CD4-positive, alpha-beta T cell treated with Interleukin-12 subunit alpha and Interleukin-12 subunit beta, for 1 hour (primary cell): ENCODE results near the gene ABCG8.

ENCODE experiments used
- DNase-seq: peaks from one replicate; pipeline ENCODE4 v3.0.0-alpha.2; 2020

The ABCG8 gene

DNA sequence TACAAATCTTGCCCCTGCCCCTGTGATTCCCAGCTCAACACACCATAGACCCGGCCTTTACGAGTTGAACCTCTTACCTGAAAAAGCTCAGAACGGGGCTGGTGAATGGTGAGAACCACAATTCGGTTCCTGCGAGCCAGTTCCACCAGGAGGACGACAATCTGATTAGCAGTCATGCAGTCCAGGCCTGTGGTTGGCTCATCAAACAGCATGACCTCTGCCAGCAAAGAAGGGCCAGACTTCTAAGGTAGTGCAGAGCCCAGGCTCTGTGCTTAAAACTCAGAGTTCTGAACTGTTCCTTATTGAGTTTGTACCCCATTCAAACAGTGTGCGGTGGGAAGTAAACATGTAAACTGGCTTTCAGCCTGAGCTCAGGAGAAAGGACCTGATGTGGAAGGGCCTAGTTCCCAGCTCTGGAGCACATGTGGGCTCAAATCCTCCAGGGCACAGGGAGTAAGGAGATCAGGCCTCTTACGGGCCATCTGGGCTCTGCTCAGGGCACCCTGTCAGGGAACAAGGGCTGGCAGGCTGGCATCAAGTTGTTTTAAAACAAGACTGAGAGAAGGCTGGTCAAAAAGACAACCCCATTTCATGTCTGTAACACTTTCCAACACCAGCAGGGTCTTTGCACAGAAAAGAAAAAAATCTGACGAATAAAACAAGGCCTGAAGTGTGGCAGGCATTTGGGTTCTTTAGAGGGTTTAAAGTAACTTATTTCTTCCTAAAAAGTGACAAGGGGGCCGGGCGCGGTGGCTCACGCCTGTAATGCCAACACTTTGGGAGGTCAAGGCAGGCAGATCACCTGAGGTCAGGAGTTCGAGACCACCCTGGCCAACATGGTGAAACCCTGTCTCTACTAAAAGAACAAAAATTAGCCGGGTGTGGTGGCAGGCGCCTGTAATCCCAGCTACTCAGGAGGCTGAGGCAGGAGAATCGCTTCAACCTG, 12.2 kb upstream of the ABCG8 start:
- no peak for DNase-seq

DNA sequence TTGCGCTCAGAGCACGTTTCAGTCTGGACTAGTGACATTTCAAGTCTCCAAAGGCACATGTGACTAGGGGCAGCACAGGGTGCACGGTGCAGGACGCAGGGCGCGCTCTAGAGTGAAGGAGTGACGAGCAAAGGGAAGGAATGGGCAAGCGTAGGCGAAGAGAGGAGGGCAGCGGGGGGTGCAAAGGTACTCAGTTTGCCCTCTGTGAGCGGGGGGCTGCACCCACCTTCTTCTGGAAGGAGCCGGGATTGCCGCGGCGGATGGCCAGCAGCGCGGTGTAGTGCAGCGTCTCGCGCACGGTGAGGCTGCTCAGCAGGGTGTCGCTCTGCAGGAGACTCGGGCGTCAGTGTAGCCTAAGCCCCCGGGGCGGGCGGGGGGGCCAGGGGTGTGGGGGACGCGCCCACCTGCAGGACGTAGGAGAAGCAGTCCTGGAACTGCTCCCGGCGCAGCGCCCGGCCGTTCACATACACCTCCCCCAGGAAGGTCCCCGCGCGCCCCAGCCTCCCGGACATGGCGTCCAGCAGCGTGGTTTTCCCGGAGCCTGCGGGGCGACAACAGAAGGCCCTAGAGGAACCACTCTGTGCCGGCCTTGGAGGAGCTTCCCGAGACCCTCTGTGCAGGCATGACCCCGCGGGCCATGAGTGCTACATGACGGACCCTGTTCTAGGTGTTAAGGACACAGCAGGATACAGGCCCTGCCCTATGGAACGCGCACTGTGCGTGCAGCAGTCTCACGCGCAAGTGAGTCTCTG, 7.1 kb upstream of the ABCG8 start:
- DNase-seq: no peak

DNA sequence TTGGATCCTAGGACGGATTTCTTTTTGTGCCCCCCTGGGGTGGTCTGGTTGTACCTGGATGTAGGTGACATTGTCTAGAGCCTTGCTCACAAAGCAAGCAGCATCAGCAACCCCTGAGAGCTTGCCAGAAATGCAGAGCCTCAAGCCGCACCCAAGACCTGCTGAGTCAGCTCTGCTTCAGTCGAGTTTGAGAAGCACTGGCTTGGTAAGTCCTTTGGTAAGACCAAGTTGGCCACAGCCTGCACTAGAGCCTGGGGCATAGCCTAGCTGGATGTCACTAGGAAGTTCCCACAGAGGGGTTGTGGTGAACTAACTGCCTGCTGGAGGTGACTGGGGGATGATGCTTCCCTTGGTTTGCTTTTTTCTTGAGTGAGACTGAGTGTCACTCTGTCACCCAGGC, 6.3 kb upstream of the ABCG8 start:
- DNase-seq: no peak

DNA sequence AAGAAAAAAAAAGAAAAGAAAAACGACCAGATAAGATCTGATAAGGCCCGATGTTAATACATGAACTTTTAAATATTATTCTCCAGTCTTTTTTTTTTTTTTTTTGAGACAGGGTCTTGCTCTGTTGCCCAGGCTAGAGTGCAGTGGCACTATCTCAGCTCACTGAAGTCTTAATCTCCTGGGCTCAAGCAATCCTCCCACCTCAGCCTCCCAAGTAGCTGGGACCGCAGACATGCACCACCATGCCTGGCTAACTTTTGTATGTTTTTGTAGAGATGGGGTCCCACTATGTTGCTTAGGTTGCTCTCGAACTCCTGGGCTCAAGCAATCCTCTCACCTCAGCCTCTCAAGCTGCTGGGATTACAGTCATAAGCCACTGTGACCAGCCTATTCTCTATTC, 1.7 kb upstream of the ABCG8 start:
- no peak for DNase-seq

DNA sequence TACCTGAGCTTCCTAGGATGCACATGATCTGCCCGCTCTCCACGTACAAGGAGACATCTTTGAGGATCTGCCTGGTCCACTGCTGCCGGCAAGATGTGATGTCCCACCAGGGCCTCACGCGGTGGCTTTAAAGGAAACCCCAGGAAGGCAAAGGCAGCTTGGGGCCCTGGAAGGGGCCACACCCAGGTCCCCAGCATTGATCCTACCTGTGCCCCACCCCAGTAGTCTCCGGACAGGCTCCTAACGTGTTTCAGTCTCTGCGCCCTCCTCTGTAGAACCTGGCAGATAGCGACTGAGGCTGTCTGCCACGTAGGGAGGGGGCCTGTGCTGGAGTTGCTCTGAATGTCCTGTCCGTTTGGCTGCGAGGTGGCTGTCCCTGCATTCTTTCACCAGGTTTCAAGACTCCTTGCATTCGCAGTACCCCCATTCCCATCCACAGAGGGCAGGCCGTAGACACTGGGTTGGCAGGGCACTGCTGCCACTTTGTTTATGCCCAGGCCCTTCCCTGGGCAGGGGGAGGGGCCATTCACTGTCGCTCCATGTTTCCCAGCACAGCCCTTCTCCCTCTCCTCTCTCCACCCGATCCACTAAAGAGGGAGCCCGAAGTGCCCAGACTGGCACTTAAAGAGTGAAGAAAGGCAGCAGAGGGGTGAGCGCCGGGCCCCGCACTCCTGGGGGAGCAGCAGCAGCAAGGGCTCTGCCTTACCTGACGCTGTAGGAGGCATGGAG, 776 bp upstream of the ABCG8 start:
- no peak for DNase-seq

DNA sequence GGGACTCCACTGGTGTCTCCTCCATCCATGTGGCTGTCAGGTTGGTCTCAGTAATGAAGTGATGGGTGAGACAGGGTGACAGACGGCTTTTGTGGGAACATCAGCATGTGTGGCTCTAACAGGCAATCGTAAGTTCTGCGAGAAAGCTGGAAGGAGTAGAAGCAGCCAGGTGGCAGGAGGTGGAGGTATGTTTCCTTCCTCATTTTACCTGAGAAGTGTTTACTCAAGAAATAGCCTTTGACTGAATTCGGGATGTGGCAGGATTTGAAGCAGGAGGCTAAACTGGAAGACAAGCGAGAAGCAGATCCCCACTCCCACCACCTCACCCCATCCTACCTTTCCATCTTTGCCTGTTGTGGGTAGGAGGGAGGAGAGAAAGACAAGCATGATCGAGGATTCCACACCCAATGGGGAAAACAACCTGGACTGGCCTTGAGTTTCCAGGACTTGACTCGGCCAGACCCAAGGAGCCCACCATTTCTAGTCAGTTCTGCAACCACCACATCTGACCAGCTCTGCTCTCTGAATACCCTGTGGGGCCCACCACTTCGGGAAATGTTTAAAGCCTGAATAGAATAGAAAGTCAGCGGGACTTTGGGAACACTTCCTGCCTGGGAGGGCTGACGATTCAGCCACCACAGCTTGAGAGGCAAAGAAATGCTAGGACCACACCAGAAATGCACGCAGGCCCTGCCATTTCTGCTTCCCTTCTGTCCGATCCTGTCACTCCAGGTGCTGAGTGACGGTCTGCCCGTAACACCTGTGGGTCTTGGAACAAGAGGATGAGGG, 1.2 kb downstream of the ABCG8 start:
- DNase-seq: no peak

DNA sequence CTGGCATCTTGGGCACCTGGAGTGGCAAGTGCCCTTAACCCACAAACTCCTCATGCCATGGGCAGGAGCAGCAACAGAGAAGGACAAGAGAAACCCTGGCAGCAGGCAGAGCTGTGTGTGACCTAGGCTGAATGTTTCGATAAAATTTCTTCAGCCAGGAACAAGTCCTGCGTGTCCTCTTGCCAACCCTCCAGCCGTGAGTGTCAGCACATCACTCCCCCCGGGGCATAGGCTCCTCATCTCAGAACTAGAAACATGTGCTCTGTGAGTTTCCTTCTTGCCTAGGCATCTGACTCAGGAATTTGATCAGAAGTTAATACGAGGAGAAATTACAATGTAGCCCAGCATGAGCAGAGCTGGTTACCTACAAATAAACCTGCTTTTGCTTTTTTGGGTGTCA, 2.2 kb downstream of the ABCG8 start:
- DNase-seq: no peak

DNA sequence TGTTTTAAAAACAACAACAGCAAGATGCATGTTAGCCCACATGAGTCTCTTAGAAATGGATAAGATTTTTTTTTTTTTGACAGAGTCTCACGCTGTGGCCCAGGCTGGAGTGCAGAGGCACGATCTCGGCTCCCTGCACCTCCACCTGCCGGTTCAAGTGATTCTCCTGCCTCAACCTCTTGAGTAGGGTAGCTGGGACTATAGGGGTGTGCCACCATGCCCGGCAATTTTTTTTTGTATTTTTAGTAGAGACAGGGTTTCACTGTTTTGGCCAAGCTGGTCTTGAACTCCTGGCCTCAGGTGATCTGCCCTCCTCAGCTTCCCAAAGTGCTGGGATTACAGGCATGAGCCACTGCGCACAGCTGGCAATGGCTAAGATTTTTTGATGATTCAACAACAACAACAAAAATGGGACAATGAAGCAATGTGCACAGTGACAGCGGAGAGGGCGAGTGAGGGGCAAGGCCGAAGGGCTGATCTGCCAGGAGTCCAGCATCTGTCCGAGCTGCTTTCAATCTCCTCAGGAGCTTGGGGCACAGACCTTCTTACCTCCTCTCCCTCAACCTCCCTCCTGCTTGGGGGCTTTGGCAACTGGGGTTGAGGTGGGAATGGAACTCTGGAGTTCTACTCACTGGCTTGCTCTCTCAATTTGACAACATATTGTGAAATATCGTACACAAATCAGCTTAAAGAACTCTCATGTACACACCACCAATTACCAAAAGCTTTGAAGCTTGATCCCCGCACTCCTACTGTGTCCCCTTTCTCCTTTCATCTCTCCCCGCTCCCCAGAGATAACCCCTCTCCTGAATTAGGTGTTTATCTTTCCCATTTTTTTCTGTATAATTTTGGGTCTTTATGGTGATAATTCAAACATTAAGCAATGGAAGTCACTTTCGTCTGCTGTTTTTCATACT, 3.4 kb downstream of the ABCG8 start:
- no peak for DNase-seq

DNA sequence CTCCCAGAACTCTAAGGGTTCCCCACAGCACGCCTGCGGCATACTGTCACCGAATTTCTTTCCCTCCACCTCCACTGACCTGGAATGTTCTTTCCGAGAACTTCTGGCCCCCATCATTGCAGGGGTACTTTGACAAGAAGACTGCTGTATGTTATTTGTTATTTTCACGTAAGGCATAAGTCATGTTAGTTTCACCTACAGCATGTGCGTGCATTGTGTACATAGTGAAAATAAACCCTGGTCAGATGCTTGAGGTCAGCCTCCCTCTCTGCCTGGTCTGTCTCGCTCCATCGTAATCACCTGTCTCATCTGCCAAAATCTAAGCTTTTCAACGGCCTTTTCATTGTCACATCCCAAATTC, 4.1 kb downstream of the ABCG8 start:
- no peak for DNase-seq

DNA sequence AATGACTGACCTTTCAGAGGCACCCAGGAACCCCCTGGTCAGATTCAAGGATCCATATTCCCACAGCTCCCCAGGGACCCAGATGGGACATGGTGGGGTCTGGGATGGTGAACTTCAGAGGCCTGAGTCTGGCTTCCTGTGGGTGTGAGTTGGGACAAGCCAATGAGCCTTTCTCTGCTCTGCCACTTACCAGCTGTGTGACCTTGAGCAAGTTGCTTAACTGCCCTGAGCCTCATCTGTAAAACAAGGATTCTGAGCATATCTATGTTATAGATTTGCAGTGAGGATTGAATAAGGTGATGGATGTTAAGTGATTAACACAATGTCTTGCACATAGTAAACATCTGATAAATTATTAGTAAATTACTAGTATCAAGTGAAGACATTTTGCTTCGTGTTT, 6.4 kb downstream of the ABCG8 start:
- DNase-seq: no peak

DNA sequence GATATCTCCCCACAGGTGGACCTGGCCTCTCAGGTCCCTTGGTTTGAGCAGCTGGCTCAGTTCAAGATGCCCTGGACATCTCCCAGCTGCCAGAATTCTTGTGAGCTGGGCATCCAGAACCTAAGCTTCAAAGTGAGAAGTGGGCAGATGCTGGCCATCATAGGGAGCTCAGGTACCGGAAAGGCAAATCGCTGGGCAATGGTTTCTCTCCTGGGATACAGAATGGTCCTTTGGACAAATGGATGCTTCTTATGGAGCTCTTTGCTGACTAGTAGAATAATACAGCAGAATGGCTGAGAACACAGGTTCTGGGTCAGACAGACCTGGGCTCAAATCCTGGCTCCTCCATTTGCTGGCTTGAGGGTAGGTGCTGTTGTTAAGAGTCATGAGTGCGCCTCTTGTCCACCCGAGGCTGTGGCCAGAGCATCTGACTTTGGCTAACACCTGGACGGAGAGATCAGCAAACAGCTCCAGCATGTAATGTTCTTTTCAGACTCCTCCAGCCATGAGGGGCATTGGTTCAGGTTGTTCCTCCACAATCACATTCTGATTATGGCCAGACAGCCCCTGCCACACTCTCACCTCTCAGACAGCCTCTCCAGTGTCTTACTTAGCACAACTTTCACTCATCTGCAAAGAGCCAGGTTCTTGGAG, 7.5 kb downstream of the ABCG8 start:
- no peak for DNase-seq

DNA sequence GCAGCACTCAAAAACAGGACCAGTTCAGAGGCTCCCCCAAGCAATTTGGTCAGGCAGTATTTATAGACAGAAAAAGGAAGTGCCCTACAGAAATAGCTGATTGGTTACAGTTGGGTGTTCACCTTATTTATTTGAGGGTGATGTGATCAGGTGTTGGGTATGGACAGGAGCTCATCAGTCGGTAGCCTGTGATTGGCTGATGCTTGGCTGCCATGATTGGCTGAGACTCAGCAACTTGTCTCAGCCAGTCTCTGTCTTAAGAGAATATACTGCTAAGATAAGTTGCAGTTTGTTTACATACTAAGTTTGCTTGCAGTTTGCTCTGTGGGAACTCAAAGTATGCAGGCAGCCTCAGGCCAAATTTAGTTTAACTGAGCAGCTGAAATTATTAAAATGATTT, 9.4 kb downstream of the ABCG8 start:
- DNase-seq: no peak

DNA sequence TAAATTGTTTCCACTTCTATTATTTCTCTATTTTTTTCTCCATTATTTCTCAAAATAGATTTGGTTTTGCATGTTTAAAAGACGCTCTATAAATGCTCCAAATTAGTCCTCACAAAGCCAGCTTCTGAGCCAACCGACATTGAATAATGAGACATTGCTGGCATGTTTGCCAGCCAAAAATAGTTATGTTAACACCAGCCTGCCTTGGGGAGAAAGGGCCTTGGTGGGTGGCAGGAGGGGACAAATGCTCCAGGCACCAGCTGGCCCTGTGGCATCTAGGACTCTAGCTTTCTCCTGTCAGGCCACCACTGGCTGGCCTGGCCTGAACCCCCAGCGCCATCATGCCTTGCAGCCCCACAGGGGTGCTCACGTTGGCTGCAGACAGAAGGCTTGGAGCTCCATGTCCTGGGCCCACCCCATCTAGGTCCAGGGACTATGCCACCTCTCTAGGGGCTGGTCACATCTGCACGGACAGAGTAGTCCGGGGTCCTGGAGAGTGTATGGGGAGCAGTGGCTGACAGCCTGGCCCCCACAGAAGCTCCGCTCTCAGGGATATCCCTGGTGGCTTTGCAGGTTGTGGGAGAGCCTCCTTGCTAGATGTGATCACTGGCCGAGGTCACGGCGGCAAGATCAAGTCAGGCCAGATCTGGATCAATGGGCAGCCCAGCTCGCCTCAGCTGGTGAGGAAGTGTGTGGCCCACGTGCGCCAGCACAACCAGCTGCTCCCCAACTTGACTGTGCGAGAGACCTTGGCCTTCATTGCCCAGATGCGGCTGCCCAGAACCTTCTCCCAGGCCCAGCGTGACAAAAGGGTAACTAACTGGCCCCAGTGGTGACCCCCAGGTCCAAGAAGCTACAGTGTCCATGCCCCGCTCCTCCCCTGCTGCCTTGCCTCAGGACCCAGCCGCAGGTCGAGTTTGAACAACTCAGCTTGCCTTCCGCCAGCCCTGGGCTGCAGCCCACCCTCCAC, 12.5 kb downstream of the ABCG8 start:
- DNase-seq: no peak

DNA sequence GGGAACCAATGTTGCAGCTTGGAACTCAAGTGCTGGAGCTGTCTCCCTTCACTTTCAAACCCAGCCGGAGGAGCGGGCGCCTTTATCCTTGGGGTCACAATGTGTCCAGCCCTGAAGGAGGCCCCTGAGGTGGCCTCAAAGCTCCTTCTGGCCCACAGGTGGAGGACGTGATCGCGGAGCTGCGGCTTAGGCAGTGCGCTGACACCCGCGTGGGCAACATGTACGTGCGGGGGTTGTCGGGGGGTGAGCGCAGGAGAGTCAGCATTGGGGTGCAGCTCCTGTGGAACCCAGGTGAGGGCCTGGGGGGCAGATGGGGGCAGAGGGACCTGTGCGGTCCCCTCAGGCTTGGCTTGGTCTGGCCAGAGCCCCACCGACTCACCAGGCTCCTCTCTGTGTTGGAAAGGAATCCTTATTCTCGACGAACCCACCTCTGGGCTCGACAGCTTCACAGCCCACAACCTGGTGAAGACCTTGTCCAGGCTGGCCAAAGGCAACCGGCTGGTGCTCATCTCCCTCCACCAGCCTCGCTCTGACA, 13.5 kb downstream of the ABCG8 start:
- DNase-seq: no peak

DNA sequence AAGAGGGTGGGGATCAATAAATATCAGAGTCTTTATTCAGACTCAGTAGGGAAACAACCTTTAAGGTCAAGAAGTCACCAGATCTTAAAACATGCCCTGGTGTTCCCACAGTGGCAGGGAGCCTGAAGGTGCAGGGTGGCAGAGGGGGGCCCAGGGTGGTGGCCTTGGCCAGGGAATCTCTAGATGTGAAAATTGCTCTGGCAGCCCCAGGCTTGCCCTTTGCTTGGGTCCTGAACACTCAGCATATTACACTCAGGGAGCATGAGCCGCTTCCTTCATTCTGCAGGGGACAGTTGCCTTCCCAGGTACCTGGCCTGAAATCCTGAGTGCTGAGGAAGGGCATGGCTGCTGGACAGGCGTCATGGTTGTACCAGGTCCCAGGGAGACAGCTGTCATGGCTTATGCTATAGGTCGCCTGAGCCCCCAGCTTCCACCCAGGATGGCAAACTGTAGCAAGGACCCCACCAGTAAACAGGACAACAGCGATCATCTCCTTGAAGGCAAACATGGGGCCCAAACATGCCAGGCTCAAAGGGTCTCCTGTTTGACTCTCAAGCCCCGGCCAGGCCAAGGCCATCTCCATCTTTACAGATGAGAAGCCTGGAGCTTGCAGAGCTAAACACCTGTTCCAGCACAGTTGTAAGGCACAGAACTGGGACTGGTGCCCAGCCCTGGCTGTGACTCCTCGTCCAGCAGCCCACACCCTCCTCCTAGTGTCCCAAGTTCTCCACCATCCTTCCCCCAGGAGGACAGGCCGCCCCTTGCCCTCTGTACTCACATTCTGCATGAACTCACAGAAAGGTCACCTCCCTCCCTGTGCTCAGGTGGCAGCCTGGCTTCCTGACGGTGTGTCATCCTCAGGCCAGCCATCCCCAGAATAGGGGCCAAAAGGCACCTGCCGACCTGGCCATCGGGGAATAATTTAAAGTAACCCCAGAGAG, 14.6 kb downstream of the ABCG8 start:
- DNase-seq: no peak

DNA sequence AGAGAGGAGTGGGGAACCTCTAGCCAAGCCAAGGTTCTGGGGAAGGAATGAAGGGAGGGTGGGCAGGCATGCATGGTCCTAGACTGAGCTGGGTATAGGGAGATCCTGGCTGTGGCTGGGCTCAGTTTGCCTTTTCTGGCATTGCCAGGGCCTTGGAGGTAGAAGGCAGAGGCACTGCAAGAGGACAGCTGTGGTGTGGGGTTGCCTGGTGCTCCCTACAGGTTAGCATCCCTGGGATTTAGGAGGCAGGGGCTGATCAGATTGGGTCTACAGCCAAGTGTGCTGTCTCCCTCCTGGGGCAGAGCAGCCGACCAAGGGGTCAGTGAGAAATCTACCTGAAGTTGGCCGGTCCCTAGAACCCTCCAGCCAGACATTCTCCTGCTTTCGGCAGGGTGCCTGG, 15.9 kb downstream of the ABCG8 start:
- DNase-seq: no peak

DNA sequence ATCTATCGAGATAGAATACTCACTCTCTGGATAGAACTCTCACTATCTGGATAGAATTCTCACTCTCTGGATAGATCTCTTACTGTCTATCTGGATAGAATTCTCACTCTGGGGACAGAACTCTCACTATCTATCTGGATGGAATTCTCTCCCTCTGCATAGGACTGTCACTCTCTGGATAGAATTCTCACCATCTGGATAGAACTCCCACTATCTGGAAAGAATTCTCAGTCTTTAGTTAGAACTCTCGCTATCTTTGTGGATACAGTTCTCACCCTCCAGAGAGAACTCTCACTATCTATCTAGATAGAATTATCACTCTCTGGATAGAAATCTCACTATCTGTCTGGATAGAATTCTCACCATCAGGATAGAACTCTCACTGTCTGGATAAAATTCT, 16.5 kb downstream of the ABCG8 start:
- DNase-seq: no peak

DNA sequence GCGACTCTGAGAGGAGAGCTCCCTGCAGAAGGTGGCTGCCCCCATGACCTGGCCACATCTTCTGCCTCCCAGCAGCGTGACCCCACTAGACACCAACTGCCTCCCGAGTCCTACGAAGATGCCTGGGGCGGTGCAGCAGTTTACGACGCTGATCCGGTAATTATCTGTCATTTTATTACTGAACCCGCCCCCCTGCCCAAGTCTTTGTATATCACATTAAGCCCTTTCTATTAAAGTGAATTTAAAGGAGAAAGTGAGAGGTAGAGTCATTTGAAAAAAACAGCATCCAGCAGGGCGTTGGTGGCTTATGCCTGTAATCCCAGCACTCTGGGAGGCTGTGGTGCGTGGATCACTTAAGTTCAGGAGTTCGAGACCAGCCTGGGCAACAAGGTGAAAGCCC, 33.4 kb downstream of the ABCG8 start:
- DNase-seq: no peak
